ENCODE data around the gene ZFP14. TPM values are rescaled to one million over a fixed set of nuclear protein-coding genes. Genes with fewer than 3 reads are reported as not detected.
A peak's percentile ranks its signal among the peaks of the same experiment; 100 is the strongest.

Gene ZFP14
- total RNA-seq, 1 experiment from 2014 or later = 7.9 TPM

- no peak for TF ChIP-seq ZNF425 (CRISPR knock-in tag; conservative IDR thresholded peaks at IDR 0.05)
- no peak for TF ChIP-seq ZNF317 (CRISPR knock-in tag; IDR thresholded peaks at IDR 0.05; ENCODE audit: borderline replicate concordance, low read depth)
- TF ChIP-seq FOXP4 (CRISPR knock-in tag; IDR thresholded peaks at IDR 0.05) = no peak
- no peak for TF ChIP-seq ZBTB21 (CRISPR knock-in tag; IDR thresholded peaks at IDR 0.05; ENCODE audit: borderline replicate concordance)
- no peak for TF ChIP-seq ZNF121 (CRISPR knock-in tag; IDR thresholded peaks at IDR 0.05)
- no peak for TF ChIP-seq MAX (CRISPR knock-in tag; IDR thresholded peaks at IDR 0.05)
- TF ChIP-seq SOX15 (CRISPR knock-in tag; IDR thresholded peaks at IDR 0.05) = no peak
Measured at GRCh38 chr19:36392916-36393673, 14.1 kb upstream of the ZFP14 start (continued).

- H3K4me1 Mint-ChIP-seq = peaks cover 9% of the 10 kb centered on the region
Measured at GRCh38 chr19:36379510-36379819, 464 bp upstream of the ZFP14 start.

More at GRCh38 chr19:36379510-36379819, 464 bp upstream of the ZFP14 start:
- DNase-seq (ENCODE audit: low spot score) = no peak
- POLR2A ChIA-PET = interaction anchor here (0.7 to 1.5 kb wide), 4 partner anchors 49 to 149 kb away, joined by 3 to 5 read pairs (median 3); partner anchors contain the start of gene ZNF566
- CTCF ChIA-PET = interaction anchor here (1.5 to 2.0 kb wide), 3 partner anchors 42 to 114 kb away, joined by 4 to 5 read pairs (median 5); partner anchors contain the start of gene ZNF566
- Mint-ChIP-seq H3K27me3 (ENCODE audit: low read depth) (peaks cover 3% of the 10 kb centered on the region), H3K9me3 (no peaks in the 10 kb centered on the region), H3K27ac (no peak overlapping the region), H3K4me3 (peak overlapping the region; percentile 85), H3K36me3 (no peaks in the 10 kb centered on the region)
- ATAC-seq = no peak
- no peak for TF ChIP-seq MAX (CRISPR knock-in tag; IDR thresholded peaks at IDR 0.05)
- TF ChIP-seq NR2C2 (CRISPR knock-in tag; IDR thresholded peaks at IDR 0.05) = no peak
- TF ChIP-seq ZNF219 (CRISPR knock-in tag; IDR thresholded peaks at IDR 0.05; ENCODE audit: borderline replicate concordance) = no peak
- no peak for TF ChIP-seq TEAD1 (CRISPR knock-in tag; IDR thresholded peaks at IDR 0.05)
- TF ChIP-seq NR3C1 (CRISPR knock-in tag; conservative IDR thresholded peaks at IDR 0.05; ENCODE audit: low read depth) = no peak
- TF ChIP-seq HMGXB4 (CRISPR knock-in tag; IDR thresholded peaks at IDR 0.05) = no peak
- no peak for TF ChIP-seq FOXP4 (CRISPR knock-in tag; IDR thresholded peaks at IDR 0.05)
- no peak for TF ChIP-seq FOXJ3 (CRISPR knock-in tag; IDR thresholded peaks at IDR 0.05; ENCODE audit: borderline replicate concordance)
